Measurements from ENCODE around the gene ZDBF2.
A peak's percentile ranks its signal among the peaks of the same experiment; 100 is the strongest.
"Not testable (repeated sequence)": the region's sequence is repeated elsewhere in the genome, so short reads cannot be mapped to it uniquely, and the experiment has no call there.

Gene ZDBF2

GRCh38 chr2:206274434-206275311 is at the start of gene ZDBF2:
ZDBF2 (plus strand) TSS chr2:206274663; CDS start chr2:206281850, 7,187 bp downstream.
- DNase-seq: peak; percentile 19

DNA sequence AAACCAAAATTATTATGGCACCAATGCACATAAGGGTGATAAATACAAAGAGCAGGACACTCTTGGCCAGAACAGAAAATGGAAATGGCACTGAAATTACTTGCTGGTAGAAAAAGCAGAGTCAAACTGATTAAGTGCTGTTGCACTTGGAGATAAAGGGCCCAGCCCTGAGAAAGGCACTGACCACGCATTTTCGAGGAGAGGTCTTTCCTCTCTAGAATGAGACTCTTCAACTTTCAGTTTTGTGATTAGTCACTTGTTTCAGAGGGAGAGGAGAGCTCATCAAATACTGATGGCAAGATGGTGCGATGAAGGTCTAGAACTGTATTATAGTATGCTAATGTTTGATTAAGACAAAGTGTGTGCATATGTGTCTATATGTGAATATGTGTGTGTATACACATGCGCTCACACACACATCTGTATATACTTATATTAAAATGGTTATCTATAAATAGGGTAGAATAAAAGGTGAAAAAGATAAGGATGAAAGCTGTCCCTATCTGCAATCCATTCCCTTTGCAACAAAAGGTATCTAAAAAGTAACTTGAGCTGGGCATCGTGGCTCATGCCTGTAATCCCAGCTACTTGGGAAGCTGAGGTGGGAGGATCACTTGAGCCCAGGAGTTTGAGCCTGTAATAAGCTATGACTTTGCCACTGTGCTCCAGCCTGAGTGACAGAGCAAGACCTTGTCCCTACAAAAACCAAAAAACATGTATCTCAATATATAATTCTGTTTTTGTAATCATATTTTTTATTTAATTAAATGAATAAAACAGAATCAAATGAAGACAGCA is 48.8 kb upstream of the ZDBF2 start:
- no peak for DNase-seq

DNA sequence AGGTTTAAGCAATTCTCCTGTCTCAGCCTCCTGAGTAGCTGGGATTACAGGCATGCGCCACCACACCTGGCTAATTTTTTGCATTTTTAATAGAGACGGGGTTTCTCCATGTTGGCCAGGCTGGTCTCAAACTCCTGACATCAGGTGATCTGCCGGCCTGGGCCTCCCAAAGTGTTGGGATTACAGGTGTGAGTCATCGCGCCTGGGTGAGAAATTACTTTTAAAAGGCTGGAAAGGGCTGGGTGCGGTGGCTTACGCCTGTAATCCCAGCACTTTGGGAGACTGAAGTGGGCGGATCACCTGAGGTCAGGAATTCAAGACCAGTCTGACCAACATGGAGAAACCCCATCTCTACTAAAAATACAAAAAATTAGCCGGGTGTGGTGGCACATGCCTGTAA is 45.8 kb upstream of the ZDBF2 start:
- DNase-seq: not testable (repeated sequence)

DNA sequence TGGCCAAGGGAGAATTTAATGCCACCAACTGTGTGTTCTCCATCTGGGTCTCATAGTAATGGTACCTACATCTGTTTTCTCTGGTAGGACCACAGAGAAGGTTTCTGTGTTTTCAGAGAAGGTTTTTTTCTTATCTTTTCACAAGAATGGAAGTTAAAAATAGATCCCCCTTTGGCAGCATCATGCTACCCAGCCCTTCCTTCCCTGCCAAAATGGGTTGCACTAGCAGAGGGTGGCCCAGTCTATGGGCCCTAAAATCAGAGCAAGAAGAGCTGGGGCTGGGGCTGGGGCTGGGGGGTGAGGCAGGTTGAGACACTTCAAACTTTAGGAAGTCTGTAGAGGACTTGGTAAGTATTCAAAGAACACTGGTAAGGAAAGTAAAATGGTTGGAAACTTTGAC is 44.8 kb upstream of the ZDBF2 start:
- DNase-seq: no peak

DNA sequence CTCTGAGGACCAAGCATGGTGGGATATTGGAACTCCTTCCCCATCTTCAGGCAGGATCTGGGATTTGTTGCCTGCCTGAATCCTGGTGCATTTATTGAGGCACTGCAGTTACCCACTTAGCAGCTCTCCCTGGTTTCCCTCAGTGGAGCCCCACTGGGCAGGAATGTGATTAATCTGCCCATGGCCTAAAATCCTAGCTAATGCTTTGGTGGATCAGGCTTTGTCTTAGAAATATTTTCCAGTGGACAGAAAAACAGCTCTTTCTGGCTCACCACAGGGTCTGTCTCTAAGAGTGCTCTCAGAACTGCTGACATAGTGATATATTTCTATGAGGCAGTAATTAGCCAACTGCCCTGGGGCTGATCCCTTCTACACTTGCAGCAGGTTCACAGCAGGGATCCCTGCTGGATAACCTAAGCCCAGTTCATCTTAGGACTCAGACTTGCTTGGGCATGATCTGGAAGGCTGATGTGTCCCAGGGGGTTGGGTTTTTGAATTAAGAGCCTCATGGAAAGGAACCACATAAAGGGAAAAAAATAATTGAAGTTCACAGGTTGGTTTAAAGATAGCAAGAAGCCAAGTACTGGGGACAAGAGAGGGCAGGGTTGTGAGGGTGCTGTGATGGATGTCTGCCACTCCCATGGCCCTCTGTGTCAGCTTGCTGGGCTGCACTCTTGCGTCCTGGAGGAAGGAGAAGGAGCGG is 44.3 kb upstream of the ZDBF2 start:
- no peak for DNase-seq

DNA sequence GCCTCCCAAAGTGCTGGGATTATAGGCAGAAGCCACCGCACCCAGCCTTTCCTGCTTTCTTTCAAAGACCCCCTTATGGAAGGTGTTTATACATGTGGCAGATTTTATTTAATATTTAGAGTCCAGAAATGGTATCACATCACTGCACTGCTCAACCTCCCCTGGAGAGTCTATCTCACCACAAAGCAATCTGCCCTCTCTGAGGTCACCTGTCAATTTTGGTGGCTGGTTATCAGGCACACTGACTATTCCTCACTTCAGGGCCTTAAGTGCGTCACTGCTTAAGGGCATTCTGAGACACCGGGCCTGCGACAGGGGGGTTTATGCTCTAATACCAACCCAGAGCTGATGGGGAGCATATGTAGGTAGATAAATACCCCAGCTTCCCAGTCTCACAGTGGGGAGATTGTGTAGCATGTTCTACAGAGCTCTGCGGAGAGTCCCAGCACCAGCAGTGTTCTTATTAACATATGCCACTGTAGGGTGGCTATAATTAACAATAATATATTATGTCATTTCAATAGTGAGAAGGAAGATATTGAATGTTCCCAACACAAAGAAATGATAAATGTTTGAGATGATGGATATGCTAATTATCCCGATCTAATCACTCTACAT is 42.7 kb upstream of the ZDBF2 start:
- DNase-seq: no peak

- no peak for DNase-seq
These were observed 42.0 kb upstream of the ZDBF2 start for GRCh38 chr2:206232287-206233035.

DNA sequence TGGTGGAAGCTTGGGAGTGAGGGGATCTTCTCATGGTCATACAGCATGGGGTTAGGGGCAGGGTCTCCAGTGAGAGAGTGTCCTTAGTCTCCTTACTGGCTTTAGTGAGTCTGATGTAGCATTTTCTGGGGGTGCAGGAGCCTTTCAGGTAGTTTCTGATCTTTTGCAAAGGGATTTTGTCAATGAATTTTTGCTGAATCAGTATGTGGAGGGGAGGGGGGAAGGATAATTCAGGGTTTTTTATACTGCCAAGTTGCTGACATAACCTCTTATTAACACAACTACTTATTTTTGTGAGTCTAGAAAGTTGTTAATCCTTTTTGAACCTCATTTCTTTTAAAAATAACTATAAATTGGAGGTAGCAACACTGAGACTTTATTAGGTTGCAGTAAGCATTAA is 35.3 kb upstream of the ZDBF2 start:
- no peak for DNase-seq

GRCh38 chr2:206240327-206240726 is 34.1 kb upstream of the ZDBF2 start:
- no peak for DNase-seq

DNA sequence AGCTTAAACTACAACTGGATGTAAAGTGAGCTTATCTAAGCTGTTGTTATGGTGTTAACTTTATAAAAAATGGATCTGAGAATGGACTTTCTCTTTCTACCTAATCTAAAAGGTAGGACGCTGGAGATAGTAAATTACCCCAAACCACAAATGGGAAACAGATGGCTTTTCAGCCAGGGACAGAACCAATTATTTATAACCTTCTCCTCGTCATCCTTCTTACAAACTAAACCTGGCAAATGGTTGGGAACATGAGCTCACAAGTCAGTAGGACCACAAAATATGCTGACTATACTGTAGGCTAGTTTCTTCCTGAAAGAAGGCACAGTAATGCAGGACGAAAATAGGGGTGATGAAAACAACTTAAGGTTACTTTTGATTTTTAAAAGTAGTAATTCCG is 32.7 kb upstream of the ZDBF2 start:
- no peak for DNase-seq

GRCh38 chr2:206245265-206245672 is 29.2 kb upstream of the ZDBF2 start:
- DNase-seq: no peak

DNA sequence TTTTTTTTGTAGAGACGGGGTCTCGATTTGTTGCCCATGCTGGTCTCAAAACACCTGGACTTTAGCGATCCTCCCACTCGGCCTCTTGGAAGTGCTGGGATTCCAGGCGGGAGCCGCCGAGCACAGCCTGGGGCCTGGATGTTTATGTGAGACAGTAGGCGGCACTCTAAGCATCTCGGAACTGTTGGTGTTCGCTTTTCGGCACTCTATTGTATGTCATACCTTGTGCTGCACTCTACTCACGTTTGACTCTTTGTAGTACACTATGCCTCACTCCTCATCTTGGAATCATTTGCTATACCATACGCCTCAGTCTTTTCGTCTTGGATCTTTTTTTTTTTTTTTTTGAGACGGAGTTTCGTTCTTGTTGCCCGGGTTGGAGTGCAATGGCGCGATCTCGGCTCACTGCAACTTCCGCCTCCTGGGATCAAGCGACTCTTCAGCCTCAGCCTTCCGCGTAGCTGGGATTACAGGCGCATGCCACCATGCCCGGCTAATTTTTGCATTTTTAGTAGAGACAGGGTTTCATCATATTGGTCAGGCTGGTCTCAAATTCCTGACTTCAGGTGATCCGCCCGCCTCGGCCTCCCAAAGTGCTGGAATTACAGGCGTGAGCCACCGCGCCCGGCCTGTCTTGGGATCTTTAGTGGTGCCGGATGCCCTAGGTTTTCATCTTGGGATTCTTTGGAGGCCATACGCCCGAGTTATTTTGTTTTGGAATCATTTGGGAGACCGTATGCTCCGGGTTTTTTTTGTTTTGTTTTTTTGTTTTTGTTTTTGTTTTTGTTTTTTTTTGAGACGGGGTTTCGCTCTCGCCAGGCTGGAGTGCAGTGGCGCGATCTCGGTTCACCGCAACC is 24.2 kb upstream of the ZDBF2 start:
- no peak for DNase-seq

GRCh38 chr2:206253125-206253776 is 21.2 kb upstream of the ZDBF2 start:
- DNase-seq: no peak

GRCh38 chr2:206253777-206254166 is 20.7 kb upstream of the ZDBF2 start:
- DNase-seq: no peak

DNA sequence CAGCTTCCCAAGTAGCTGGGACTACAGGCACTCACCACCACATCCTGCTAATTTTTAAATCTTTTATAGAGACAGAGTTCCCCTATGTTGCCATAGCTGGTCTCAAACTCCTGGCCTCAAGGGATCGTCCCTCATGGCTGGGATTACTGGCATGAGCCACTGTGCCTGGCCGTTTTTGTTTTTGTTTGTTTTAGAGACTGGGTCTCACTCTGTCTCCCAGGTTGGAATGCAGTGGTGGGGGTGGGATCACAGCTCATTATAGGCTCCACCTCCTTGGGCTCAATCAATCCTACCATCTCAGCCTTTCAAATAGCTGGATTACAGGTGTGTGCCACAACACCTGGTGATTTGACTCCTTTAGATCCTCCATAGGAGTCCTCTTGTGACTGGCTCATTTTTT is 19.5 kb upstream of the ZDBF2 start:
- no peak for DNase-seq

GRCh38 chr2:206256706-206257205 is 17.7 kb upstream of the ZDBF2 start:
- no peak for DNase-seq

DNA sequence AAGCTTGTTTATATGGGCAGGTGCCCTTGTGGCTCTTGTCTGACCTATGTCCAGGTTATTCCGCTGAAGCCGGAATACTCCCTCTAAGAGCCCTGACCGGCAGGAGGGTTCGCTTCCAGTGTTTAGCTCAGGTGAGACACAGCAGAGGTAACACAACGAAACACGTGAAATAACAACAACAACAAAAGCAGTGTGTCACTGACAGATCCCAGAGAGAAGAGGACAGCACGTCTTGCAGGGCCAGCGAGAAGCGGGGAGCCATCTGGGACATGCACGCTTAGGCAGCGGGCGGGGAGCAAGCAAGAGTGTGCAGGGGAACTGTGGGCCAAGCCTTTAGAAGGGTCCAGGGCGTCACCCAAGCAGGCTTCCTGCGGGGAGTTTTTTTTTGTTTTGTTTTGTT is 17.1 kb upstream of the ZDBF2 start:
- DNase-seq: no peak

- no peak for DNase-seq
These were observed 16.6 kb upstream of the ZDBF2 start for GRCh38 chr2:206257861-206258260.

GRCh38 chr2:206258615-206259014 is 15.8 kb upstream of the ZDBF2 start:
- DNase-seq: not testable (repeated sequence)

DNA sequence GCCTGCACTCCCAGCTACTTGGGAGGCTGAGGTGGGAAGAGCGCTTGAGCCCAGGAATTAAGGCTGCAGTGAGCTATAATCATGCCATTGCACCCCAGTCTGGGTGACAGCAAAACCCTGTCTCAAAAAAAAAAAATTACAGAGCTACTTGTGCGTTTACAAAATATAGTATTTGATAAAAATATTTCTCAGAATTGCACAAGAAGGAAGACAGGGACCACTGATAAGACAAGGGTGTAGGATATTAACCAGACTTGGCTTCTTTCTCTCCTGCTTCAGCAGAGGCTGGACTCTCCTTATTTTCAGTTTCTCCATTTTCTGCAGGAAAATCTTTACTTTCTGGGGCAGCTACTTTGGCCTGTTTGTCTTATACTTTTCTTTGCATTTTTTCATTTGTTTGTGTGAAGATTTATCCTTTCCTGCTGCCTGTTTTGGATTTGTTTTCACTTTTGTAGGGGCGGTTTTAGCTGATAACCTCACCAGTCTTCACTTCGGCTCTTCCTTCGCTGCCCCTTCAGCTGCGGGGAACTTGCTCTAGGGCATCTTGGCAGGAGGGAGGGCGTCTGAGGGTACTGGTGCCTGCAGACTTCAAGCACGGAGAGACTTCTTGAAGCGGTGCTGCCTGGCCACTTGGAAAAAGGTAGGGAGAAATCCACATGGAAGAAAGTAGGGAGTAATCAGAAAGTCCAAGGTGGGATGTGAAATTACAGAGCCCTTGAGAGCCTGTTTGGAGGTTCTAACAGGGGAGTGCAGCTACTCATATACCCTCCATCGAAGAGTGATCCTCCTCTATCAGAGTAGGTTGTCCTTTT is 14.9 kb upstream of the ZDBF2 start:
- DNase-seq: no peak
